ENCODE results near the gene OMP. TPM values are rescaled to one million over a fixed set of nuclear protein-coding genes. Genes with fewer than 3 reads are reported as not detected.

The OMP gene
- total RNA-seq, 1 donor: not detected

DNA sequence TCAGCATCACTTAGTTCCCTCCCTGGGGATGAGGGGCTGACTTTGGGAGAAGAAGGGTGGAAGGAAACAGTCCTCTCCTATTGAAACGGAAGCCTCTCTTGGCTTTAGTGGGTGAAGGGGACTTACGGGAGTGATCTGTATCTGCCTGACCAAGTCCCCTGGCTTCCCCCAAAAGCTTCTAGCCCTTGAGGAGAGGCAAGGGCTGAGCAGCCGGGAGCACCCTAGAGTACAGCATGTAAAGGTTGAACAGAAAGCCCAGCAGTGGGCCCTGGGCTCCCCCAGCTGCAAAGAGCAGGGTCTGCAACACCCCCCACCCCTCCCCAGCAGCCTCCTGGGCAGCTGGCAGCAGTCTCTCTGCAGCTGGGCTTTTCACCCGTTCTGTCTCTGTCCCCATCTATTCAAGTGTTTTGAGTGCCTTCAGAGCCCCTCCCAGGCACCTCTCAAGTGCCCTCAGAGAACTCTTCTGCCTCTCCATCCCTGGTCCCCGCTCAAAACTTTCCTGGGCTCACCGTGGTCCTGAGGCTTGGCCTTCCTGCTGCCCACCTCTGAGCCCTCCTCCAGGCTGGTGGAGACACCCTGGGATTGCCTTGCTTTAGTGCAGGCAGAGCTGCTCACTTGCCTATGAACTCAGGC, 33.2 kb upstream of the OMP start:
- DNase-seq (ENCODE audit: low read depth): no peak
- H3K4me3 ChIP-seq (ENCODE audit: low read depth, low read length): no peak overlapping the region
- TF ChIP-seq, protein P1, sequence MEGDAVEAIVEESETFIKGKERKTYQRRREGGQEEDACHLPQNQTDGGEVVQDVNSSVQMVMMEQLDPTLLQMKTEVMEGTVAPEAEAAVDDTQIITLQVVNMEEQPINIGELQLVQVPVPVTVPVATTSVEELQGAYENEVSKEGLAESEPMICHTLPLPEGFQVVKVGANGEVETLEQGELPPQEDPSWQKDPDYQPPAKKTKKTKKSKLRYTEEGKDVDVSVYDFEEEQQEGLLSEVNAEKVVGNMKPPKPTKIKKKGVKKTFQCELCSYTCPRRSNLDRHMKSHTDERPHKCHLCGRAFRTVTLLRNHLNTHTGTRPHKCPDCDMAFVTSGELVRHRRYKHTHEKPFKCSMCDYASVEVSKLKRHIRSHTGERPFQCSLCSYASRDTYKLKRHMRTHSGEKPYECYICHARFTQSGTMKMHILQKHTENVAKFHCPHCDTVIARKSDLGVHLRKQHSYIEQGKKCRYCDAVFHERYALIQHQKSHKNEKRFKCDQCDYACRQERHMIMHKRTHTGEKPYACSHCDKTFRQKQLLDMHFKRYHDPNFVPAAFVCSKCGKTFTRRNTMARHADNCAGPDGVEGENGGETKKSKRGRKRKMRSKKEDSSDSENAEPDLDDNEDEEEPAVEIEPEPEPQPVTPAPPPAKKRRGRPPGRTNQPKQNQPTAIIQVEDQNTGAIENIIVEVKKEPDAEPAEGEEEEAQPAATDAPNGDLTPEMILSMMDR (IDR thresholded peaks at IDR 0.05; ENCODE audit: insufficient read depth, low read depth, low read length): no peak

- DNase-seq (ENCODE audit: low read depth): no peak
- TF ChIP-seq, protein P1 (IDR thresholded peaks at IDR 0.05; ENCODE audit: insufficient read depth, low read depth, low read length): no peak
Measured at GRCh38 chr11:77069969-77070582, 32.6 kb upstream of the OMP start.

GRCh38 chr11:77071077-77071476, 31.6 kb upstream of the OMP start:
- no peak for DNase-seq (ENCODE audit: low read depth)
- TF ChIP-seq, protein P1 (IDR thresholded peaks at IDR 0.05; ENCODE audit: insufficient read depth, low read depth, low read length): no peak
- H3K4me3 ChIP-seq (ENCODE audit: low read depth, low read length): no peak overlapping the region

More at GRCh38 chr11:77069969-77070582, 32.6 kb upstream of the OMP start:
- no peak overlapping the region for H3K4me3 ChIP-seq (ENCODE audit: low read depth, low read length)

DNA sequence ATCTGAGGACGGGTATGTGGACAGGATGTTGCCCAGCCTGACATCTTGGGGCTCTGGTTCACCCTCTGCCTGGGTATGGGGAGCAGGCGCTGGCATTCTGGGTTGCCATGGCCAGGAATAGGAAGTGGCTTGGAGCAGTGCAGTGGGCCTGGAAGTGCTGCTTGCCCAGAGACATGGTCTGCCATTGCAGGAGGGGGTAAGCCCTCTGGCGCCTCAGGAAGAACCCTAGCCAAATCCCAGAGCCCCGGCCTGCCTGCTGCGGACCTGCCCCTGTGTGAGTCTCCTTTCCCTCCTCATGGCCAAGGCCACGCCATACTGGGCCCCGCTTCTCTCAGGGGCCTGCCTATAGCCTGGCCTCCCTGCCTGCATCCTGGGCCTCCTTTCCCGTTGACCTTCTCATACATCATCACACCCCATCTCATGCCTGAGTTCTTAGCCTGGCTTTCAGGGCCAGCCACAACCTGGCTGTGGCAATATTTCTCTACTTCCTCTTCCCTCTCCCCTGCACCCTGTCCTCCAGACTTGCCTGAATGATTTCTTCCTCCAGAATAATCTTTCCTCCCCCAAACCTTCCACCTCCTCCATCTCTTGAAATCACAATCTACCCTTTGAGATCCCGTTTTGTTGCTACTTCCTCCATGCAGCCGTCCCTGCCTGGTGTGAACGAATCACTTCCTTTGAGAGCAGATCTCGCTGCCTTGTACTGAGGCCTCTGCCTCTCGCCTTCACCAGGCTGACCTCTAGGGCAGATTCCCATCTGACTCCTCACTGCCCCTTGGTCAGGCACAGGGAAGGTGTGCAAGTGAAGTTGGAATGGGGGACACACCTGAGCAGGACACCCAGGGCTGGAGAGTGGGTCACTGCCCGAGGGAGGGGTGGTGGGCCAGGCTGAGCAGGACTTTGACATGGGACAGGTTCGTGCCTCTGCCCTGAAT, 30.7 kb upstream of the OMP start:
- TF ChIP-seq, protein P1 (IDR thresholded peaks at IDR 0.05; ENCODE audit: insufficient read depth, low read depth, low read length): no peak
- H3K4me3 ChIP-seq (ENCODE audit: low read depth, low read length): no peak overlapping the region
- no peak for DNase-seq (ENCODE audit: low read depth)

DNA sequence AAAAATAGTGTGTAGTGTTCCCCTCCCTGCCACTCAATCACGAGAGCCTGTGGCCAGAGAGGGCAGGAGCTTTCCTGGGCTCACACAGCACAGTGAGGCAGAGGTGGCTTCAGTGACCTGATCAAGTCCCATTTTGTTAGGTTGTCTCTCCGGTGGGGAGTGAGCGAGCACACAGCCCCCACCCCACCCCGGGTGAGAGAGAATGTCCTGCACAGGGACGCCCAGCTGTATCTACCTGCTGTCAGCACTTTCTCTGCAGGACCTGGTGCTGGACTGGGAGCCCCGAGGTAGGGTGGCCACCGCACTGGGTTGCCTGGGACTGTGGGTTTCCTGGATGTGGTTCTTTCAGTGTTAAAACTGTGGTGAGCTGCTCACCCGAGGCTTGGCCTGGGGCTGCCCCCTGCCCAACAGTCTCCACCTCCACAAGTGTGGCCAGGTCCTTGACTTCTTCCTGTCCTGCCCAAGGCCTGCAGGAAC, 29.8 kb upstream of the OMP start:
- no peak overlapping the region for H3K4me3 ChIP-seq (ENCODE audit: low read depth, low read length)
- DNase-seq (ENCODE audit: low read depth): no peak
- TF ChIP-seq, protein P1 (IDR thresholded peaks at IDR 0.05; ENCODE audit: insufficient read depth, low read depth, low read length): no peak

GRCh38 chr11:77073328-77074001, 29.2 kb upstream of the OMP start:
- H3K4me3 ChIP-seq (ENCODE audit: low read depth, low read length): no peak overlapping the region
- TF ChIP-seq, protein P1 (IDR thresholded peaks at IDR 0.05; ENCODE audit: insufficient read depth, low read depth, low read length): peak; percentile 78
- DNase-seq (ENCODE audit: low read depth): peak; percentile 98
